Stomach (tissue), 4 donors: ENCODE data around the gene DPM3.

Experiments used
- CTCF ChIP-seq, 7 experiments: fragments of 450-650 bp in 4 of 7; fragments of 200-600 bp in 3 of 7; sonication (generic) in 3 of 7; IDR thresholded peaks; one replicate each; pipeline ENCODE4 v1.5.1; 2016 to 2019; ENCODE audit warnings: antibody characterized with exemption in 7 of 7, control low read depth in 2 of 7, mild to moderate bottlenecking in 1 of 7
- EP300 ChIP-seq: sonication (generic); formaldehyde crosslinking; IDR thresholded peaks from one replicate; pipeline ENCODE4 v1.6.1; 2017; ENCODE audit warnings: antibody characterized with exemption

GRCh38 chr1:155177918-155178281 is 37.6 kb upstream of the DPM3 start:
- no peak for TF ChIP-seq CTCF (IDR thresholded peaks at IDR 0.05)
- no peak for TF ChIP-seq EP300
